CD4-positive, alpha-beta memory T cell (primary cell): ENCODE data around the gene VARS1. TPM values are rescaled to one million over a fixed set of nuclear protein-coding genes. Genes with fewer than 3 reads are reported as not detected.
A peak's percentile ranks its signal among the peaks of the same experiment; 100 is the strongest.

ENCODE experiments used
- CTCF ChIA-PET: fragments of 350-600 bp; sonication (Branson Sonifier 250); formaldehyde crosslinking; loops from one replicate; lab custom pipeline; 2021; ENCODE audit warnings: inconsistent platforms; ENCODE audit not compliant: partially characterized antibody; lab: Charles Lee
- POLR2A ChIA-PET: fragments of 350-600 bp; sonication (Branson Sonifier 250); formaldehyde crosslinking; loops from one replicate; lab custom pipeline; 2021; ENCODE audit not compliant: partially characterized antibody; lab: Charles Lee
- DNase-seq, 5 donors: peaks; one replicate each; pipeline versions ENCODE4 v3.0.0 to v3.0.0-alpha.2; 2020 to 2022; ENCODE audit warnings: mixed read lengths in 1 of 5
- H3K27ac ChIP-seq: one replicate; pipeline ENCODE4 v1.7.0; 2013; ENCODE audit warnings: low read depth, low read length
- H3K27me3 ChIP-seq: 2 replicates; pipeline ENCODE4 v1.7.0; 2013; ENCODE audit warnings: mild to moderate bottlenecking, low read length, moderate library complexity; ENCODE audit not compliant: insufficient read depth
- H3K36me3 ChIP-seq: 2 replicates; pipeline ENCODE4 v1.7.0; 2013; ENCODE audit warnings: mild to moderate bottlenecking, low read length, moderate library complexity; ENCODE audit not compliant: insufficient read depth
- H3K4me1 ChIP-seq: 2 replicates; pipeline ENCODE4 v1.7.0; 2013; ENCODE audit warnings: mild to moderate bottlenecking, low read length, moderate library complexity; ENCODE audit not compliant: insufficient read depth
- H3K4me3 ChIP-seq, 2 donors: one replicate each; pipeline ENCODE4 v1.7.0; 2013; ENCODE audit warnings: low read length in 2 of 2, mild to moderate bottlenecking in 1 of 2
- H3K9me3 ChIP-seq, 2 donors: one replicate each; pipeline ENCODE4 v1.7.0; 2013; ENCODE audit warnings: low read length in 2 of 2, control low read depth in 1 of 2; ENCODE audit not compliant: control insufficient read depth in 1 of 2
- H3K27ac Mint-ChIP-seq, 7 donors: one replicate each; pipeline ENCODE4 v1.8.0; 2020 to 2021; ENCODE audit warnings: mixed read lengths in 7 of 7, mild to moderate bottlenecking in 6 of 7, inconsistent platforms in 3 of 7, moderate library complexity in 3 of 7
- H3K27me3 Mint-ChIP-seq, 2 donors: one replicate each; pipeline ENCODE4 v1.8.0; 2020 to 2021; ENCODE audit warnings: mixed read lengths in 2 of 2
- H3K36me3 Mint-ChIP-seq, 2 donors: one replicate each; pipeline ENCODE4 v1.8.0; 2020 to 2021; ENCODE audit warnings: mixed read lengths in 2 of 2, inconsistent platforms in 1 of 2, mild to moderate bottlenecking in 1 of 2
- H3K4me1 Mint-ChIP-seq, 4 donors: one replicate each; pipeline ENCODE4 v1.8.0; 2020 to 2021; ENCODE audit warnings: mixed read lengths in 4 of 4, mild to moderate bottlenecking in 1 of 4
- H3K4me3 Mint-ChIP-seq, 8 donors: one replicate each; pipeline ENCODE4 v1.8.0; 2020 to 2021; ENCODE audit warnings: mixed read lengths in 8 of 8, mild to moderate bottlenecking in 7 of 8, moderate library complexity in 6 of 8, inconsistent platforms in 3 of 8
- H3K9me3 Mint-ChIP-seq, 8 donors: one replicate each; pipeline ENCODE4 v1.8.0; 2020 to 2021; ENCODE audit warnings: mixed read lengths in 8 of 8, mild to moderate bottlenecking in 5 of 8, inconsistent platforms in 3 of 8, moderate library complexity in 1 of 8
- intact Hi-C: fragments of 100-400 bp; cut with micrococcal nuclease; formaldehyde crosslinking; loops from one replicate; pipeline ENCODE4 v1.15.1; 2023
- polyA plus RNA-seq, 2 donors: library from polyadenylated mRNA; unstranded; fragments of 300-500 nt; fragmentation: Illumina TruSeq; gene quantifications; one replicate each; pipeline ENCODE4 v1.2.3, GENCODE V29; 2021
- total RNA-seq, 2 experiments: library from RNA; stranded (reverse); gene quantifications; one replicate each; pipeline ENCODE4 v1.2.3, GENCODE V29; 2021

VARS1 gene
- total and polyA plus RNA-seq, 4 experiments from 2014 or later, result 39.6 to 46.8 (median 44.7) TPM

DNA sequence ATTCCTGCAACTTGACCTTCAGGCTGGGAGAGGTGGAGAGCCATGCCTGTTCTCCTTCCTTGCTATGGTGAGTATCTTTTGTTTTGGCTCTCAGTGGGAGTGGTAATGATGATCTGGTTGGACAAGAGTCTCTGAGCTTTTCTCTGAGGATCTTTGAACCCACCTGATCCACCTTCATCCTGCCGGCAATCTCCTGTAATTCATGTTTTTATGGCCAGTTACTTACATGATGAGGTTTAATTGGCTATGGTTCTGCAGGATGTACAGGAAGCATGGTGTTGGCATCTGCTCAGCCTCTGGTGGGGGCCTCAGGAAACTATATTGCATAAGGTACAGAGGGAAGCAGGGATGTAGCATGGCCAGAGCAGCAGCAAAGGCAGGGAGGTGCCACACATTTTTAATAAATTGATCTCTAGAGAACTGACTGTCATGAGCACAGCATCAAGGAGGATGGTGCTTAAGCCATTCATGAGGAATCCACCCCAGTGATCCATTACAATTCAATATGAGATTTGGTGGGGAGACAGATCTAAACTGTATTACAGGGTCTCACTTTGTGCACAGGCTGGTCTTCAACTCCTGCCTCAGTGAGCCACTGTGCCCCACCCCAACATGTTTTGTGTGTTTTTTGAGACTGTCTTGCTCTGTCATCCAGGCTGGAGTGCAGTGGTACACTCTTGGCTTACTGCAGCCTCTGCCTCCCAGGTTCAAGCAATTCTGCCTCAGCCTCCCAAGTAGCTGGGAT lies 42.0 kb upstream of the VARS1 start:
- no peaks in the 10 kb centered on the region for H3K27me3 Mint-ChIP-seq
- Histone ChIP-seq H3K4me1 (peaks cover 46% of the 10 kb centered on the region), H3K4me3 (peak overlapping the region; percentile 3 to 75), H3K27me3 (no peaks in the 10 kb centered on the region), H3K36me3 (peaks cover 41% of the 10 kb centered on the region), H3K27ac (peak overlapping the region; percentile 88), H3K9me3 (no peaks in the 10 kb centered on the region)
- ChIA-PET POLR2A (interaction anchor here (0.6 to 4.8 kb wide), 11 partner anchors 10 to 215 kb away, joined by 3 to 43 read pairs (median 4); partner anchors contain the start of genes BAG6, C6orf47, CLIC1 and HSPA1B), CTCF (interaction anchor here (0.8 to 3.2 kb wide), 8 partner anchors 7 to 157 kb away, joined by 3 to 10 read pairs (median 4); partner anchors contain the start of genes LY6G5C and NEU1)
- peaks cover 25 to 54% (median 38%) of the 10 kb centered on the region in 4 donors for H3K4me1 Mint-ChIP-seq
- H3K27ac Mint-ChIP-seq, result peak overlapping the region; percentile 83 to 99 (median 98)
- peaks cover 33 to 66% of the 10 kb centered on the region in 2 donors for H3K36me3 Mint-ChIP-seq
- no peaks in the 10 kb centered on the region for H3K9me3 Mint-ChIP-seq
- no peak for DNase-seq
- peak overlapping the region; percentile 88 to 99 (median 96) for H3K4me3 Mint-ChIP-seq
- intact Hi-C loops, result loop anchor here (10.0 kb wide), 1 partner anchor 137 kb away; the partner anchor contains the start of gene DXO

DNA sequence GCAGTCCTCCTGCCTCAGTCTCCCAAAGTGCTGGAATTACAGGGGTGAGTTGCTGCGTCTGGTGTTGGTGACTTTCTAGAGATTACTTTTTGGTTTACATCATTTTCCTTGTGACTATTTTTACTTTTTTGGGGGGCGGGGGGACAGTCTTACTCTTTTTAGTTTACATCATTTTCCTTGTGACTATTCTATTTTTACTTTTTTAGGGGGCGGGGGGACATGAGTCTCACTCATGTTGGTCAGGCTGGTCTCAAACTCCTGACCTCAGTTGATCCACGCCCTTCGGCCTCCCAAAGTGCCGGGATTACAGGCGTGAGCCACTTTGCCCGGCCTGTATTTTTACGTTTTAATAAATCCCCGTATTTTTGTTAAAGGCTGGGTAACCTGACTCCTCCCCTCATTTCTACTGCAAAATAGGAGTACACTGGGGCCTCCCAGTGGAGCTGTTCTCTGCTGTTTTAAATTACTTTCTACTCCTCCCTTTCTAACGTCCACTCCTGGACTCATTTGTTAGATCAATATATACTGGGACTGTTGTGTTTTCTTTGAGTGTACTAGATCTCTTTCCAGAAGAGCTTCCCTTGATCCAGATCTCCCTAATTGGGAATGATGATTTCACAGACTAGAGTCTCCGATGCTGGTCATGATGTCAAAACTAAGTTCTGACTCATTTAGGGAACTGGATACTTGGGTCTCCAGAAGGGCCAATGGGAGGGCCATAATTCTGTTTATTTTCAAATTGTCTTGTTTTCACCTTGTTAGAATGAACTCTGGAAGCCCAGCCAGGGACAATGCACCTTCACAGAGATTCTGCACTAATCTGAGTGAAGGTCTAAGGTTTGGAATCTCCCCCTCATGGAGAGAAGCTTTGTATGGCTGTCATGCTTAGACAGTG lies 41.2 kb upstream of the VARS1 start:
- Mint-ChIP-seq H3K4me3 (peak overlapping the region; percentile 88 to 99 (median 96)), H3K27me3 (no peaks in the 10 kb centered on the region), H3K4me1 (peaks cover 25 to 54% (median 38%) of the 10 kb centered on the region in 4 donors), H3K9me3 (no peaks in the 10 kb centered on the region), H3K36me3 (peaks cover 33 to 66% of the 10 kb centered on the region in 2 donors), H3K27ac (peak overlapping the region; percentile 83 to 99 (median 98))
- Histone ChIP-seq H3K4me1 (peaks cover 47% of the 10 kb centered on the region), H3K9me3 (no peaks in the 10 kb centered on the region), H3K27ac (peak overlapping the region; percentile 88), H3K4me3 (peak overlapping the region; percentile 61 to 75), H3K36me3 (peaks cover 41% of the 10 kb centered on the region), H3K27me3 (no peaks in the 10 kb centered on the region)
- DNase-seq, result peak in 4 of 5 donors; percentile 24 to 39 (median 33)
- ChIA-PET CTCF (interaction anchor here (0.7 to 3.2 kb wide), 9 partner anchors 26 to 304 kb away, joined by 3 to 10 read pairs (median 3); partner anchors contain the start of genes LY6G5C, NEU1 and NFKBIL1), POLR2A (interaction anchor here (0.6 to 7.2 kb wide), 16 partner anchors 9 to 214 kb away, joined by 3 to 67 read pairs (median 6); partner anchors contain the start of genes ABHD16A, BAG6, C6orf47 and CLIC1)
- intact Hi-C loops, result loop anchor here (10.0 kb wide), 1 partner anchor 138 kb away; the partner anchor contains the start of gene DXO

DNA sequence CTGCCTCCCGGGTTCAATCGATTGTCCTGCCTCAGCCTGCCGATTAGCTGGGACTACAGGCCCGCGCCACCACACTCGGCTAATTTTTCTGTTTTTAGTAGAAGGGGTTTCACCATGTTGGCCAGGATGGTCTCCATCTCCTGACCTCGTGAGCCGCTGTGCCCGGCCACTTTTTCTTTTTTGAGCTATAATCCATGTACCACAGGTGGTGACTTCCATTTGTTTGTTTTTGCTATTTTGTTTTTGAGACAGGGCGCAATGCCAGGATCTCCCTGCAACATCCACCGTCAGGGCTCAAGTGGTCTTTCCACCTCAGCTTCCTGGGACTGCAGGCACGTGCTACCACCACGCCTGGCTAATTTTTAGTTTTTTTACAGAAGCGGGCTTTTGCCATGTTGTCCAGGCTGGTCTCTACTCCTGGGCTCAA lies 40.5 kb upstream of the VARS1 start:
- H3K36me3 ChIP-seq, result peaks cover 41% of the 10 kb centered on the region
- no peaks in the 10 kb centered on the region for H3K9me3 ChIP-seq
- peaks cover 54% of the 10 kb centered on the region for H3K4me1 ChIP-seq
- no peaks in the 10 kb centered on the region for H3K27me3 Mint-ChIP-seq
- H3K9me3 Mint-ChIP-seq, result no peaks in the 10 kb centered on the region
- H3K4me3 ChIP-seq, result peak overlapping the region; percentile 61 to 75
- no peak for DNase-seq
- H3K27me3 ChIP-seq, result no peaks in the 10 kb centered on the region
- peak overlapping the region; percentile 88 to 99 (median 96) for H3K4me3 Mint-ChIP-seq
- POLR2A ChIA-PET, result interaction anchor here (1.0 to 7.2 kb wide), 21 partner anchors 8 to 254 kb away, joined by 3 to 67 read pairs (median 6); partner anchors contain the start of genes ABHD16A, BAG6, C6orf47 and CLIC1
- H3K4me1 Mint-ChIP-seq, result peaks cover 25 to 56% (median 39%) of the 10 kb centered on the region in 4 donors
- H3K36me3 Mint-ChIP-seq, result peaks cover 31 to 60% of the 10 kb centered on the region in 2 donors
- CTCF ChIA-PET, result interaction anchor here (0.7 to 3.2 kb wide), 8 partner anchors 27 to 304 kb away, joined by 3 to 10 read pairs (median 4); partner anchors contain the start of genes NEU1 and NFKBIL1
- intact Hi-C loops, result loop anchor here (10.0 kb wide), 1 partner anchor 139 kb away; the partner anchor contains the start of gene DXO
- H3K27ac Mint-ChIP-seq, result peak overlapping the region; percentile 83 to 99 (median 98)
- H3K27ac ChIP-seq, result peak overlapping the region; percentile 88

DNA sequence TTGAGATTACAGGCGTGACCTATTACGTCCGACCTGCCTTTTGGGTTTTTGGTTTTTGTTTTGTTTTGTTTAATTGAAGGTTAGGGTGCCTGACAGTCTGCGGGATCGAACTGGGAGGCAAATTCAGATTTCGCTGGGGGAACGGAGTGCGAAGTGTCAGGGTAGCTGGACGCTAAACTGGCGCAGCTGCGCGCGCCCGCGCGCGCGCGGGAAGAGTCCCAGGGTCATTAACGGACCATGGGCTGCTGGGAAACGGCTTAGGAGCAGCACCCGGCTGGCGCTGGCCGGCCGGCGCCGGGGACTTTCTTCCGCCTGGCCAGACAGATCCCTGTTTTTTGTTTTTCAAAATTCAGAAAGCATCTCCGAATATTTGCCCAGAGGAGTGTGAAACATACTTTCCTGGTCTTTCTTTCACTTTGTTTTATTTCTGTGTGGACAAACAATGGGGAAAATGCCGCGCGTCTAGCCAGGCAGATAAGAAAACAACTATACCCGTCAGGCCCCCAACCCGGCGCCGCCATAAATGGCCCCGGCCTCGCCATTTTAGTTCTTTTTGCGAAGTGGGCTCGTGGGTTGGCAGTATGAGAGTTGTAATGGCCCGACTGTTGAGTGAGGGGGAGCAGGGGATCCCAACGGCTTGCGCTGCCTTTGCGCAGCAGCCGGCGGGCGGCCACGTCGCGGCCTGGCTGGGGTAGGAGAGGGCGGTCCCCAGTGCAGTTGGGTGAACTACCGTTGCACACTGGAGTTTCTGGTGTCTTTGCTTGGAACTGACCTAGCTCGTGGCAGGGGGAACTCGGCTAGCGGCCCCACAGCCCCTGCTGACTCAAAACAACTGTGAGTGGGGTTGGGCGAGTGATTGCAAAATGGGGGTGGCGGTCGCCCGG lies 39.1 kb upstream of the VARS1 start:
- peak overlapping the region; percentile 75 to 88 for H3K4me3 ChIP-seq
- ChIA-PET CTCF (interaction anchor here (0.9 to 3.2 kb wide), 7 partner anchors 28 to 233 kb away, joined by 3 to 10 read pairs (median 3); partner anchors contain the start of gene NEU1), POLR2A (interaction anchor here (0.6 to 7.2 kb wide), 32 partner anchors 9 to 631 kb away, joined by 3 to 67 read pairs (median 4); partner anchors contain the start of genes ABHD16A, BAG6, CLIC1 and DDX39B)
- no peaks in the 10 kb centered on the region for H3K27me3 ChIP-seq
- H3K4me1 ChIP-seq, result peaks cover 61% of the 10 kb centered on the region
- peaks cover 27 to 65% (median 48%) of the 10 kb centered on the region in 4 donors for H3K4me1 Mint-ChIP-seq
- H3K27ac ChIP-seq, result peak overlapping the region; percentile 88
- peaks cover 21 to 50% of the 10 kb centered on the region in 2 donors for H3K36me3 Mint-ChIP-seq
- intact Hi-C loops, result loop anchor here (1.0 to 10.0 kb wide), 7 partner anchors 28 to 342 kb away; partner anchors contain the start of genes ABHD16A, DXO, EHMT2 and NEU1
- H3K9me3 Mint-ChIP-seq, result no peaks in the 10 kb centered on the region
- peak overlapping the region; percentile 88 to 99 (median 96) for H3K4me3 Mint-ChIP-seq
- no peaks in the 10 kb centered on the region for H3K27me3 Mint-ChIP-seq
- peak; percentile 80 to 84 (median 81) for DNase-seq
- peak overlapping the region; percentile 97 to 99 (median 99) for H3K27ac Mint-ChIP-seq
- H3K9me3 ChIP-seq, result no peaks in the 10 kb centered on the region
- H3K36me3 ChIP-seq, result peaks cover 28% of the 10 kb centered on the region

DNA sequence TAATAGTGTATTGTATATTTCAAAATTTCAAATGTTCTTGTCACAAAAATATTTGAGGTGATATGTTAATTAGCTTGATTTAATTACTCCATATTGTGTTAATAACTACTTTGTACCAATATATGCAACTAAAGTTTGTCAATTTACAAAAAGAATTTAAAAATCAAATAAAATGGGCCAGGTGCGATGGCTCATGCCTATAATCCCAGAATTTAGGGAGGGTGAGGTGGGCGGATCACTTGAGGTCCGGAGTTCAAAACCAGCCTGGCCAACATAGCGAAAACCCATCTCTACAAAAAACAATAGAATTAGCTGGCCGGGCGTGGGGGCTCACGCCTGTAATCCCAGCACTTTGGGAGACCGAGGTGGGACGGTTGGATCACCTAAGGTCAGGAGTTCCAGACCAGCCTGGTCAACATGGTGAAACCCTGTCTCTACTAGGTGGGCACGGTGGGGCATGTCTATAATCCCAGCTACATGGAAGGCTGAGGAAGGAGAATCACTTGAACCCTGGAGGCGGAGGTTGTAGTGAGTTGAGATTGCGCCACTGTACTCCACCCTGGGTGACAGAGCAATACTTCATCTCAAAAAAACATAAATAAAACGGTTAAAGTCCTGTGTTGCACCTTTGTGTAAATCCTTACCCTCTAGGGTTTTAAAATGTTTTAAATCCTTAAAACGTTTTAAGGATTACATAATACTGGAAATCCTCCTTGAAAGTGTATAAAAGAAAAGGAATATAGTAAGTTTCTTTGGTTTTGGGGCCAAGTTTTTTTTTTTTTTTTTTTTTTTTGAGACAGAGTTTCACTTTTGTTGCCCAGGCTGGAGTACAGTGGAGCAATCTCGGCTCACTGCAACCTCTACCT lies 36.0 kb upstream of the VARS1 start:
- CTCF ChIA-PET, result interaction anchor here (0.7 to 3.4 kb wide), 22 partner anchors 8 to 285 kb away, joined by 3 to 56 read pairs (median 5); partner anchors contain the start of genes ABHD16A, APOM, ATP6V1G2 and DDAH2

More for the DNA sequence above, 36.0 kb upstream of the VARS1 start:
- DNase-seq, result no peak
- Mint-ChIP-seq H3K9me3 (no peaks in the 10 kb centered on the region), H3K36me3 (peaks cover 1 to 28% of the 10 kb centered on the region in 2 donors), H3K4me3 (peak overlapping the region; percentile 80 to 100 (median 96)), H3K27me3 (no peaks in the 10 kb centered on the region), H3K4me1 (peaks cover 12 to 50% (median 31%) of the 10 kb centered on the region in 4 donors), H3K27ac (peak overlapping the region in 6 of 7 donors; percentile 65 to 94 (median 89))
- peaks cover 36% of the 10 kb centered on the region for H3K4me1 ChIP-seq
- no peaks in the 10 kb centered on the region for H3K9me3 ChIP-seq
- no peak overlapping the region for H3K27ac ChIP-seq
- H3K36me3 ChIP-seq, result no peaks in the 10 kb centered on the region
- intact Hi-C loops, result loop anchor here (2.0 to 10.0 kb wide), 3 partner anchors 17 to 339 kb away; partner anchors contain the start of genes DXO, HSPA1A and HSPA1L
- POLR2A ChIA-PET, result interaction anchor here (0.8 to 7.2 kb wide), 18 partner anchors 11 to 275 kb away, joined by 3 to 67 read pairs (median 7); partner anchors contain the start of genes ABHD16A, BAG6, CLIC1 and DDAH2
- H3K27me3 ChIP-seq, result no peaks in the 10 kb centered on the region
- peak overlapping the region; percentile 40 to 62 for H3K4me3 ChIP-seq
